Kidney (tissue), 14 donors: ENCODE results near the gene C1QTNF1. TPM values are rescaled to one million over a fixed set of nuclear protein-coding genes. Genes with fewer than 3 reads are reported as not detected.

Experiments used
- DNase-seq, 5 donors: peaks; one replicate each; pipeline ENCODE4 v3.0.0-alpha.2; 2013 to 2020
- FAIRE-seq: peaks from 2 replicates; lab custom pipeline; 2012; peaks lifted over from hg19 to GRCh38; lab: Jason Lieb, UNC
- H3K27ac ChIP-seq, 2 donors: one replicate each; pipeline ENCODE4 v1.7.0; 2013; ENCODE audit warnings: low read depth in 2 of 2, low read length in 2 of 2, inconsistent platforms in 1 of 2
- H3K27me3 ChIP-seq: one replicate; pipeline ENCODE4 v1.7.1; 2013; ENCODE audit warnings: low read length, inconsistent platforms; ENCODE audit not compliant: control insufficient read depth, insufficient read depth
- H3K36me3 ChIP-seq, 3 donors: one replicate each; pipeline versions ENCODE4 v1.7.0 to v1.7.1; 2013; ENCODE audit warnings: low read length in 3 of 3, control low read depth in 1 of 3, inconsistent platforms in 1 of 3; ENCODE audit not compliant: insufficient read depth in 3 of 3, control insufficient read depth in 2 of 3
- H3K4me1 ChIP-seq, 3 donors: one replicate each; pipeline versions ENCODE4 v1.7.0 to v1.7.1; 2013; ENCODE audit warnings: low read length in 3 of 3, inconsistent platforms in 1 of 3, low read depth in 1 of 3; ENCODE audit not compliant: control insufficient read depth in 2 of 3, insufficient read depth in 2 of 3
- H3K4me3 ChIP-seq, 3 donors: one replicate each; pipeline versions ENCODE4 v1.7.0 to v1.8.1; 2013; ENCODE audit warnings: low read length in 3 of 3, control low read depth in 1 of 3, inconsistent platforms in 1 of 3
- H3K9ac ChIP-seq, 3 donors: one replicate each; pipeline versions ENCODE4 v1.7.0 to v1.7.1; 2013; ENCODE audit warnings: low read length in 3 of 3, control low read depth in 1 of 3, inconsistent platforms in 1 of 3
- H3K9me3 ChIP-seq, 3 donors: one replicate each; pipeline versions ENCODE4 v1.7.0 to v1.7.1; 2013; ENCODE audit warnings: low read length in 3 of 3, control low read depth in 1 of 3, inconsistent platforms in 1 of 3; ENCODE audit not compliant: control insufficient read depth in 2 of 3, insufficient read depth in 1 of 3
- CTCF ChIP-seq: IDR thresholded peaks from 3 replicates; pipeline ENCODE4 v1.5.1; 2012; ENCODE audit warnings: mild to moderate bottlenecking, moderate library complexity, borderline replicate concordance; ENCODE audit not compliant: insufficient read depth; ENCODE audit errors: extremely low read depth
- intact Hi-C: fragments of 100-400 bp; cut with DNase I; formaldehyde crosslinking; loops from one replicate; pipeline ENCODE4 v1.11.1; 2022
- polyA plus RNA-seq: library from polyadenylated mRNA; stranded (reverse); fragments of 350-450 nt; fragmentation: Illumina TruSeq; extraction: RNeasy Lipid Tissue Mini Kit (QIAGEN cat#74804); gene quantifications from one replicate; pipeline ENCODE4 v1.2.3, GENCODE V29; 2014; ENCODE audit warnings: low read depth, low replicate concordance; ENCODE audit not compliant: insufficient read depth
- total RNA-seq: library from RNA; stranded (reverse); fragmentation: NEBNext Ultra II Directional; extraction: Animal tissue kit (Norgen Biotek cat#: 25700); gene quantifications from one replicate; pipeline ENCODE4 v1.2.1, GENCODE V29; 2021
- donor health status: control.
- donor health status: control.
- donor health status: control.
- donor health status: control.
- donor health status: control.
- donor health status: DM: yes; HTN: yes; CAD: no.
- donor health status: Normal renal cell carcinoma (clear cell type).

The C1QTNF1 gene
- total and polyA plus RNA-seq, 2 donors from 2014 or later, result 18.0 to 65.2 TPM

DNA sequence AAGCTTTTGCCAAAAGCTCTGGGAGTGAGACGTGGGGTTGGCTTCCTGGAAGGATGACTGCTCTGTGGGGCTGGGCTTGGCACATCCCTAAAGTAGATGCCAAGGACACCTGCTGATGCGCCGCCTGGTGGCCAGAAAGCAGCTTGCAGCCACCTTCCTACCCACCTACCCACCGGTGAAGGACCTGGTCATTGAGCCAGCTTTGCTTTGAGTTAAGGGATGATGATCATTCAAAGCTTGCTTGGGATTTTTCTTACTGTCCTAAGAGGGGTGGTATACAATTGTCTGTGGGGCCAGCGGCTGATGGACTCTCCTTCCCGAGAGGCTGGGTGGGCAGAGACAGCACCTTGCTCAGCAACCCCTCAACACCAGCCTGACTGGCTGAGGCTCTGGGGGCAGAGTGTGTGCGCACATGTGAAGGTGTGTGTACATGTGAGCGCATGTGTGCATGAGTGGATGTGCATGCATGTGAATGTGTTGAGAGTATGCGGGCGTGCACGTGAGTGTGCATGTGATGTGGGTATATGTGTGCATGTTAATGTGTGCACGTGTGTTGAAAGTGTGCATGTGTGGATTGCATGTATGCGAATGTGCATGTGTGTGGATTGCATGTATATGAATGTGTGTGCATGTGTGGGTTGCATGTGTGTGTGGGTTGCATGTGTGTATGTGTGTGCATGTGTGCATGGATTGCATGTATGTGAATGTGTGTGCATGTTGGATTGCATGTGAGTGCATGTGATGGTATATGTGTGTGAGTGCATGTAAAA is 18.6 kb downstream of the C1QTNF1 start:
- Histone ChIP-seq H3K9me3 (no peaks in the 10 kb centered on the region), H3K4me3 (peak overlapping the region in 1 of 3 donors; percentile 12), H3K36me3 (no peaks in the 10 kb centered on the region), H3K27ac (no peak overlapping the region), H3K4me1 (peaks cover 0 to 5% (median 0%) of the 10 kb centered on the region in 3 donors), H3K27me3 (no peaks in the 10 kb centered on the region), H3K9ac (no peak overlapping the region)
- DNase-seq (peak in 3 of 5 donors; percentile 52 to 67 (median 55)), FAIRE-seq (no peak)
- peak; percentile 84 for TF ChIP-seq CTCF
- intact Hi-C loops, result no loop called here

DNA sequence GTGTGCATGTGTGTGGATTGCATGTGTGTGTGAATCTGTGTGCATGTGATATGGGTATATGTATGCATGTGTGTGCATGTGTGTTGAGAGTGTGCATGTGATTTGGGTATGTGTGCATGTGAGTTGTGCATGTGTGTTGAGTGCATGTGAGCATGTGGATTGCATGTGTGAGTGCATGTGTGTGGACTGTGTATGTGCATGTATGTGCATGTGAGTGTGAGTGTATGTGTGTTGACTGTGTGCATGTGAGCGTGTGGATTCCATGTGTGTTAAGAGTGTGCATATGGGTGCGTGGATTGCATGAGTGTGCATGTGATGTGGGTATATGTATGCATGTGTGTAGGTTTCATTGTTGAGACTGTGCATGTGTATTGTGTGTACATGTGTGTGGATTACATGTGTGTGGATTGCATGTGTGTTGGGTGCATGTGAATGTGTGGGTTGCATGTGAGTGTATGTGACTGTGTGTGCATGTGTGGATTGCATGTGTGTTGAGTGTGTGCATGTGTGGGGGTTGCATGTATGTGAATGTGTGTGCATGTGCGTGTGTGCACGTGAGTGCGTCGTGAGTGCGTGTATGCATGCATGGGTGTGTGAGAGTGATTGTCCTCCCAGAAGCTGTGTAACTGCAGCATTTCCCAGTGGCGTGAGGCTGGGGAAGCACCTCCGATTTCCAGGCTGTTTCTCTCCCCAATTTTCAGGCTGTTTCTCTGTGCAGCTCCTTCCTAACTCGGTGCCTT is 19.4 kb downstream of the C1QTNF1 start:
- DNase-seq (no peak), FAIRE-seq (no peak)
- peak overlapping the region in 1 of 3 donors; percentile 12 for H3K4me3 ChIP-seq
- TF ChIP-seq CTCF, result no peak
- H3K9me3 ChIP-seq, result no peaks in the 10 kb centered on the region
- H3K27me3 ChIP-seq, result no peaks in the 10 kb centered on the region
- H3K36me3 ChIP-seq, result no peaks in the 10 kb centered on the region
- H3K27ac ChIP-seq, result no peak overlapping the region
- intact Hi-C loops, result no loop called here
- peaks cover 0 to 5% (median 0%) of the 10 kb centered on the region in 3 donors for H3K4me1 ChIP-seq
- no peak overlapping the region for H3K9ac ChIP-seq

GRCh38 chr17:79043931-79044320 is 20.0 kb downstream of the C1QTNF1 start:
- DNase-seq, result no peak
- Histone ChIP-seq H3K27ac (no peak overlapping the region), H3K4me1 (peaks cover 0 to 5% (median 0%) of the 10 kb centered on the region in 3 donors), H3K4me3 (no peak overlapping the region), H3K27me3 (no peaks in the 10 kb centered on the region), H3K36me3 (no peaks in the 10 kb centered on the region), H3K9me3 (no peaks in the 10 kb centered on the region), H3K9ac (no peak overlapping the region)
- no peak for FAIRE-seq
- intact Hi-C loops, result no loop called here
- TF ChIP-seq CTCF, result no peak
